Caki2 (cell line): ENCODE measurements around the gene JAG2. TPM values are rescaled to one million over a fixed set of nuclear protein-coding genes. Genes with fewer than 3 reads are reported as not detected.

Experiments used
- DNase-seq: peaks from one replicate; pipeline ENCODE4 v3.0.0-alpha.2; 2015; ENCODE audit warnings: low read depth
- in situ Hi-C: cut with HindIII; loops from 2 replicates; pipeline ENCODE4 v1.10.0; 2016; ENCODE audit warnings: low sequenced_read_pairs, low pct_unique_long_range_greater_than_20kb, mixed read lengths
- total RNA-seq: library from RNA; depleted of rRNA; stranded (reverse); fragments of >200 nt; shearing (Covaris generic); gene quantifications from 2 replicates; pipeline ENCODE4 v1.2.3, GENCODE V29; 2014; ENCODE audit warnings: low replicate concordance

Gene JAG2
- total RNA-seq, 1 experiment from 2014 or later: 1.1 TPM

- no peak for DNase-seq
- in situ Hi-C loops: no loop called here
Measured at GRCh38 chr14:105187935-105188524, 19.5 kb upstream of the JAG2 start.

DNA sequence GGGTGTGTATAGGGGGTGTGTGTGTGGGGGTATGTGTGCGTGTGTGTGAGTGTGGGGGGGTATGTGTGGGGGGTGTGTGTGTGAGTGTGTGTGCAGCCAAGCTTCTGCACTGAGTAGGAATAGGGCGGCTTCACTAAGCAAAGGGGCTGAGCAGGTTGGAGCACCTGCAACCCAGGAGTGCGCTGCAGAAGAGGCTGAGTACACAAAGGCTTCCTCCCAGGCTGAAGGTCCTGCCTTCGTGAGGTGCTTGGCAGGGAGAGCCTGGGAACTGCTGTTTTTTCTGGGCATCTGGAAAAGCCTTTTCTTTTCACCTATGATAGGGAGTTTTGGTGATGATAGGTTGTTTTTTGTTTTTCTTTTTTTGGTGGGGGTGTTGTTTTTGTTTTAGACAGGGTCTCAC, 18.5 kb upstream of the JAG2 start:
- in situ Hi-C loops: no loop called here
- no peak for DNase-seq

GRCh38 chr14:105185973-105186372, 17.4 kb upstream of the JAG2 start:
- no peak for DNase-seq
- in situ Hi-C loops: no loop called here

DNA sequence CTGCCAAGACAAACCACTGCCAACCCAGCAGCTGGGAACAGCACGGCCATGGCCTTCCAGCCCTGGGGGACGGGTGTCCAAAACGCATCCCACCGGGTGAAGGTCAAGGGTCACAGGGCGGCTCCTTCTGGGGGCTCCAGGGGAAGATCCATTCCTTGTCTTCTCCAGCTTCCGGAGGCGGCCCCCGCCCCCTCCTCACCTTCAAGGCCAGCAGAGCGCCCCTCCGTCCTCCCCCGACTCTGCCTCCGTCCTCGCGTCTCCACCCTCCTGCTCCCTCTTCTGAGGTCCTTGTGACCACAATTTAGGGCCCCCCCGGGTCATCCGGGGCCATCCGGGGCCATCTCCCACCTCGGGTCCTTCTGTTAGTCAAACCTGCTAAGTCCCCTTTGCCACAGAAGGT, 16.4 kb upstream of the JAG2 start:
- no peak for DNase-seq
- in situ Hi-C loops: no loop called here

- in situ Hi-C loops: no loop called here
- DNase-seq: no peak
Measured at GRCh38 chr14:105184461-105184860, 15.9 kb upstream of the JAG2 start.

- in situ Hi-C loops: no loop called here
- no peak for DNase-seq
Measured at GRCh38 chr14:105182296-105183020, 13.9 kb upstream of the JAG2 start.

GRCh38 chr14:105181549-105182295, 13.1 kb upstream of the JAG2 start:
- in situ Hi-C loops: no loop called here

DNA sequence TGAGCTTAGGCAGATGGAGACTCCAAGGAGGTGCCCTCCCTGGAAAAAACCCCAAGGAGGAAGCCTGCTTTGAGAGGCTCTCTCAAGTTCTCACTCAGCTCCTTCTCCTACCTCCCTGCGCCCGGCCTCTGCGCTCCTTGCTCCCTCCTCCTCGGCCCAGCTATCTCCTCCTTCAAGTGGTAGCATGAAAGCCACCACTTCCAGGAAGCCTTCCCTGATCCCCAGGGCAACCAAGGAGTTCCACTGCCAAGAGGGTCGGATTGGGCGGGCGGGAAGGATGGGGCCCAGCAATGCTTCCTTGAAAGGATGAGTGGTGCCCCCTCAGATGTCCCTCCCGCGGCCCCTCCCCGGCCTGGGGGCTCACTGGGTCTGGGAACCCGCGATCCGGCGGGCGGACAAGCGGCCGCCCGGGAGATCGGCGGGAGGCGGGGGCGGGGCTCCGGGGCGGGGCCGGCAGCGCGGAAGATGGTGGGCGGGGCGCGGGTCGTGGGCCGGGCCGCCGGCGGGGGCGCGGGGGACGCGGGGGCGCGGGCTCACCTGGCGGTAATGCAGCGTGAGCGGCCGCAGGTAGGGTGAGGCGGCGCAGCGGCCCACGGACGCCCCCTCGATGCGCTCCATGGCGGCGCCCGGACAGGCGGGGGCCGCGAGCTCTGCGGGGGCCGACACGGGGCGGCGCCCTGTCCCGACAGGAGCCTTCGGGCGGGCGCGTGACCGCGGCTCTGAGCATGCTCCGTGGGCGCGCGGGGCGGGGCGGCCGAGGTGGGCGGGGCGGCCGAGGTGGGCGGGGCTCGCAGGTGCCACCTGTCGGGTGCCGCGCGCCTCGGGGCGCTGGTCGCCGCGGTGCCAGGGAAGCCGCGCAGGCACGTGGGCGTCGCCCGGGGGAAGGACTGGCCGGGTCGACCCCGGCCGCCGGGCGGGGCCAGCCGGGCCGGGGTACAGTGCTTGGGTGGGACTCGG, 12.3 kb upstream of the JAG2 start, which contains the start of gene NUDT14:
TSS of gene NUDT14 (minus strand) at position 721 of the 957 bp plus-strand sequence. CDS start at position 618, 103 bp downstream.
- peak; percentile 41 for DNase-seq
- in situ Hi-C loops: no loop called here

More at GRCh38 chr14:105181549-105182295, 13.1 kb upstream of the JAG2 start:
- DNase-seq: no peak

GRCh38 chr14:105179191-105179590, 10.6 kb upstream of the JAG2 start:
- in situ Hi-C loops: no loop called here
- no peak for DNase-seq

DNA sequence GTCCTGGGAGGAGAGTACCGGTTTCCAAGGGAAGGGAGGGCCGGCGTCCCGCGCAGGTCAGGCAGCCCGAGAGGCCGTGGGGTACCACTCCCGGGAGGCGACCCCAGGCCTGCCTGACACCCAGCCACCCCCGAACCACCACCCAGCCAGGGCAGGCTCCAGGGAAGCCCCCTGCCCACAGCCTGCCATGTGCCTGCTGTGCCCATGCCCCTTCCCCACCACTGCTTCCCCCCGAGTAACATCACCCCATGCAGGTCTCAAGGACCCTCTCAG, 10.2 kb upstream of the JAG2 start:
- no peak for DNase-seq
- in situ Hi-C loops: no loop called here

- in situ Hi-C loops: no loop called here
- no peak for DNase-seq
Measured at GRCh38 chr14:105178069-105178867, 9.7 kb upstream of the JAG2 start.

DNA sequence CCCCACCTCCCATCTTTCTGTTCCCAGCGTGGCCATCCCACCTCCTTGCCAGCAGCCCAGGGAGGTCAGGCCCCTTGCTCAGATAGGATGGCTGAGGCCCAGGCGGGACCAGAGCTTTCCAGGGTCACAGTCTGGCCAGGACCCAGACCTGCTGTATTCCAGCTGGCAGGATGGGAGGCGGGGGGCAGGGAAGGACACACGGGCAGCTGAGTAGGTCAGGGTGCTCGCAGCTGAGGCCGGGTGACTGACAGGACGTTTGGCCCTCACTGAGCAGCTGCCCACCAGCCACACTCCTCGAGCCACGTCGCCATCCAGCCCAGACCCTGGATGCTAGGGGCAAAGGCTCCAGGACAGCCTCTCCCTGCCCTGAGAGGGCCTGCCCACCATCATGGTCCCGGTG, 8.5 kb upstream of the JAG2 start:
- in situ Hi-C loops: no loop called here
- DNase-seq: no peak

- in situ Hi-C loops: no loop called here
- no peak for DNase-seq
Measured at GRCh38 chr14:105176513-105176912, 7.9 kb upstream of the JAG2 start.

DNA sequence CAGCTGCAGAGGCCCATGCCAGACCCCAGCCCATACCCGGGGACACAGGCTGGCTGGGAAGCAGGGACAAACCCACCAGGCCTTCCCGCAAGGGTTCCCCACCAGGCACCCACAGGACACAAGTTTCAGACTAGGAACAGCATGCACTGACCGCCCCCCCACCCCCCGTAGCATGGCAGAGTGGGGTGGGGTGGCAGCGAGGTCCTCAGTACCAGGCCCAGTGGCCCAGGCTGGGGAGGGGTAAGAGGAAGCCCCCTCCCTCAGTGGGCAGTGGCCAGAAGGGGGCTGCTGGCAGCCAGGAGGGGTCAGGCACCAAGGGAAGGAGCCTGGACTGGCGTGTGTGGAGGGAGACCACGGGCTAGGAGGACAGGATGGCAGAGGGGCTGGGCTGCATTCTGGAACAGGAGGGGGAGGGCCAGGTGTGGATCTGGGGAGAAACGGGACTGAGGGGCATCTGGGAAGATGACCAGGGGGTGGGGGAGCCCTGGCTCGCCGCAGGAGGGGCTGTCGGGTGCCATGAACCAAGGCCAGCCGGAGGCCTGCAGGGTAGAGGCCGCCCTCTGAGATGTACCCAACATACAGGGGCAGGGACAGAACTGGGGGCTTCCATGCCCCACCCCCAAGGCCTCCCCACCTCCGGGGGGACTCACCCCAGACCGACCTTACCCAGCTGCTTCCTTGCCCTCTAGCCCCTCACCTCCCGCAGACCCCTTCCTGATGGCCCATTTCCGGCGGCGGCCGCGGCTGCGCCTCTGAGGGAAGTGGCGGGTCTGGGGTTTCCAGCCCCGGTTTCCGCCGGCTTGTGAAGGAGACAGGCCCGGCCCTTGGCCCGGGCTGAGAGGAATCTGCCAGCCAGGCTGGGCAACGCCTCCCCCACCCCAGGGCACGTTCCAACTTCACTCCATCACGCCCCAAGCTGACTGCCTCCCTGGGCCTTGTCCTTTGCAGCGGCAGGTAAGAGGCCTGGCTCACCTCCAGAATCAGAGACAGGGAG, 5.6 kb upstream of the JAG2 start:
- in situ Hi-C loops: no loop called here
- DNase-seq: no peak

- DNase-seq: no peak
- in situ Hi-C loops: no loop called here
Measured at GRCh38 chr14:105173145-105173544, 4.6 kb upstream of the JAG2 start.

- in situ Hi-C loops: no loop called here
- no peak for DNase-seq
Measured at GRCh38 chr14:105172476-105172875, 3.9 kb upstream of the JAG2 start.
